Fibroblast of lung (primary cell): ENCODE data around the gene RNF220.

ENCODE experiments used
- EZH2 ChIP-seq: IDR thresholded peaks from 2 replicates; pipeline ENCODE4 v1.5.1; 2012; ENCODE audit warnings: low read length, control low read depth, mild to moderate bottlenecking; ENCODE audit errors: missing control alignments
- TF ChIP-seq, protein P1 (sequence below), 2 donors: IDR thresholded peaks in 1 of 2; conservative IDR thresholded peaks in 1 of 2; 1 replicate in 1 of 2; 2 replicates in 1 of 2; pipeline ENCODE4 v1.5.1; 2011 to 2012; ENCODE audit warnings: low read length in 2 of 2, control low read depth in 1 of 2, inconsistent platforms in 1 of 2, low read depth in 1 of 2, mild to moderate bottlenecking in 1 of 2

DNA sequence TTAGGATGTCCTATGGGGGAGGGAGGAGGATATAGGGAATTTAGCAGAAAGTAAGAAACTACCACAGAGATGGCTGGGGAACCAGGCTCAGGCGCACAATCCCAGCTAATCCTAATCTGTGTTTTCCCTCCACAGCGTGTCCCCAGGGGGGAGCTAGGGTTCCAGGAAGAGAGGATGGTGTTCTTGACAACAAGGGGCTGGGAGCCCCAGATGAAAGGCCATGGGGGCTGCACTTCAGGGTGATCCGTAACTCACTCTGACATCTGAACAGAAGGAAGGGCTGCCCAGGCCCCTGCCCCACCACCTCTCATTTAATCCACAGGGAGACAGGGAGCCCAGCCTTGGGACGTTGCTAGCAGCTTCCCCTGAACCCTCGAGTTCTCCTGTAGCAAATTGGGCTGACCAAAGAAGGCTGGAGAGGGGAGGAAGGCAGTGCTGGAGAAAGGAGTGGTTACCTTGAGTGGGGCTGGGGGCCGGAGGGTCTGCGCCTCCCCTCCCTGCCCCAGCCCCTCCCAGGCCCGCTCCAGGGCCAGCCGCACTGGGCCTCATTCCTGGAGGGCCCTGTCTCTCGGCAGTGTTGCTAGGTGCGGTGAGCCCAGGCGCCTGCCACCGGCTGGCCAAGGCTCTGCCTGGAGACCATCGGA lies 137.5 kb downstream of the RNF220 start:
- TF ChIP-seq, protein P1, sequence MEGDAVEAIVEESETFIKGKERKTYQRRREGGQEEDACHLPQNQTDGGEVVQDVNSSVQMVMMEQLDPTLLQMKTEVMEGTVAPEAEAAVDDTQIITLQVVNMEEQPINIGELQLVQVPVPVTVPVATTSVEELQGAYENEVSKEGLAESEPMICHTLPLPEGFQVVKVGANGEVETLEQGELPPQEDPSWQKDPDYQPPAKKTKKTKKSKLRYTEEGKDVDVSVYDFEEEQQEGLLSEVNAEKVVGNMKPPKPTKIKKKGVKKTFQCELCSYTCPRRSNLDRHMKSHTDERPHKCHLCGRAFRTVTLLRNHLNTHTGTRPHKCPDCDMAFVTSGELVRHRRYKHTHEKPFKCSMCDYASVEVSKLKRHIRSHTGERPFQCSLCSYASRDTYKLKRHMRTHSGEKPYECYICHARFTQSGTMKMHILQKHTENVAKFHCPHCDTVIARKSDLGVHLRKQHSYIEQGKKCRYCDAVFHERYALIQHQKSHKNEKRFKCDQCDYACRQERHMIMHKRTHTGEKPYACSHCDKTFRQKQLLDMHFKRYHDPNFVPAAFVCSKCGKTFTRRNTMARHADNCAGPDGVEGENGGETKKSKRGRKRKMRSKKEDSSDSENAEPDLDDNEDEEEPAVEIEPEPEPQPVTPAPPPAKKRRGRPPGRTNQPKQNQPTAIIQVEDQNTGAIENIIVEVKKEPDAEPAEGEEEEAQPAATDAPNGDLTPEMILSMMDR (conservative IDR thresholded peaks at IDR 0.05 in 1 of 2, IDR thresholded peaks at IDR 0.05 in 1 of 2; ENCODE audit: low read depth in 1 of 2, low read length in 2 of 2), result no peak
- TF ChIP-seq EZH2, result no peak
